CD4-positive, alpha-beta T cell treated with Interleukin-6 for 4 hours (primary cell): ENCODE measurements around the gene GLIPR2.
A peak's percentile ranks its signal among the peaks of the same experiment; 100 is the strongest.
"Not testable (repeated sequence)": the region's sequence is repeated elsewhere in the genome, so short reads cannot be mapped to it uniquely, and the experiment has no call there.

Experiments used
- DNase-seq: peaks from one replicate; pipeline ENCODE4 v3.0.0-alpha.2; 2020; ENCODE audit warnings: mixed read lengths

GLIPR2 gene

DNA sequence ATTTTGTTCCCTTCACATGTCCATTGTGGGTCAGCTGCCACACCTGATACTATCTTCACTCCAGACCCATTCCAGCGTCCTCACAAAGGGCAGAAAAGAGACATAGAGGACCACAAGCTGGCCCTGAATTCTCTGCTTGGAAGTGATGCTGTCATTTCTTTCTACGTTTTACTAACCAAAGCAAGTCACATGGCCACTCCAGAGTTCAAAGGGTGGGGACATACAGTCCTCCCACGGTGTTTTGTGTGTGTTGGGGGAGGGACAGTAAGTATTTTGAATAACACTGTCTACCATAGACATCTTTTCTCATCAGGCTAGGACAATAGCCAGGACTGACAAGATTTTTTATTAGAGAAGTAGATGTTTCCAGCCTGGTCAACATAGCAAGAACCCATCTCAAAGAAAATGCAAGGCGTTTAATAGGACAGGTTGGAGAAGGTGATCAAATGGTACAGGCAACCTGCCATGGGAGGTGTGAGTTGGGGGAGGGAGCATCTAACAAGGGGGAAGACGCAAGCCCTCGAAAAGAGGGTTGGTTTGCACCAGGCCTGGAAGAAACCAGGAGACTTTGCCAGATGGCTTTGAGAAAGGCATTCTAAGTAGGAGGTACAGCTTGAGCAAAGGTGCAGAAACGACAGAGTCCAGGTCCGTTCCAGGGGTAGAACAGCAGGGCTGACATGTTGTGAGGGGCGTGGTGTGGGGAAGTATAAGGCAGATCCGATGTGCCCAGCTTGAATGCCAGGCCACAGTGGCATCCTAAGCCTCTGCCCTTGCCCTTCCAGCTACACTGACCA is 11.3 kb upstream of the GLIPR2 start:
- no peak for DNase-seq

DNA sequence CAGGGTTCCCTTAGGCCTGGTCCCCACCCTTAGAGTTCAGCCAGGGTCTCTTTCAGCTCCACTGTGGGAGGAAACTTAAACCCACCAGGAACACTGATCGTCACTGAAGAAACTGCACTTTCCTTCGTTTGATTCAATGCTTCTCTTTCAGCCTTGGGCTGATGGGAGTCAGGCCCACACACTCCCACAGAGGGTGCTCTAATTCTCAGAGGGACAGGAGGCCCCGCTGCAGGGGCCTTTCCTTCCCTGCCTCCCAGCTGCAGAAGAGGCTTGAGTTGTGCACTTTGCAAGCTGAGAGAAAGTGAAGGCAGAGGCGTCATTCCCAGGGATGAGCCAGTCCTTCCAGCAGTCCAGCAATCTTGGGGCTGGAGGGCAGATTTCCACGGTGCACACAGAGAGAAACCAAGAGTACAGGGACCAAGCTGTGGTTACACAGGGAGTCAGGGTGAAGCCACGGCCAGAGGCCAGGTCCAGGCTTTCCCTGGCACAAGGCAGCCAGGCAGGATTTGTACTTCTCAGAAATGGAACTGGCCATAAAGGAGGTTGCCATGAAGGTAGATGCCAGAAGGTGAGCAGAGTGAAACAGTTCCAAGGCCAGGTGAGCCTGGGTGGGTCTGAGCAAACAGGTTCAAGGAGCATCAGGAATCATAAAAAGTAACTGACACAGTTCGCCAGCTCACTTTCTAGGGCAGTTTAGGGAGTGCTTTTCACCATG is 10.4 kb upstream of the GLIPR2 start:
- no peak for DNase-seq

DNA sequence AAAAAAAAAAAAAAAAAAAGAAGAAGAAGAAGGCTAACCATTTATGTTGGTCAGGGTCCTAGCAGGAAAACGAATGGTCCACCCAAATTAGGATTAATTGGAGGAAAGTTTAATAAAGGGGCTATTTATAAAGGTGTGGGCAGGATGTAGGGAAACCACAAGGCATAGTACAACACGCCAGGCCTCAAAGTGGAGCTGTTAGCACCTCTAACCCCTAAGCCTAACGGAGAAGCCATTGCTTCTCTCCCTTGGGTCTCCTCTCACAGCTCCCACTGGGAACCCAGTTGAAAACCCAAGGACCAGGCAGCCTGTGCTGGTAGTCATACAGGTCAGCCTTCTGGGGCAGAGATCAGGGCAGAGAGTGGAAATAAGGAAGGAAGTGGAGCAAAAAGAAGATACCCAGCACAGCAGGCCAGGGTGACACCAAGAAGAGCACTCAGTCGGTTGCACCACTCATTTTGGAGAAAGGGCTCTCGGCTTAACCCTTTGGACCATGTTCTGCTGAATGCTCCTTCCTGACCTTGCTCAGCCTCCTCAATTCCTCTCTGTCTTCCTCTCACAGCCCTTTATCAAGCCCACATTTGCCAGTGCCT is 8.8 kb upstream of the GLIPR2 start:
- no peak for DNase-seq

DNA sequence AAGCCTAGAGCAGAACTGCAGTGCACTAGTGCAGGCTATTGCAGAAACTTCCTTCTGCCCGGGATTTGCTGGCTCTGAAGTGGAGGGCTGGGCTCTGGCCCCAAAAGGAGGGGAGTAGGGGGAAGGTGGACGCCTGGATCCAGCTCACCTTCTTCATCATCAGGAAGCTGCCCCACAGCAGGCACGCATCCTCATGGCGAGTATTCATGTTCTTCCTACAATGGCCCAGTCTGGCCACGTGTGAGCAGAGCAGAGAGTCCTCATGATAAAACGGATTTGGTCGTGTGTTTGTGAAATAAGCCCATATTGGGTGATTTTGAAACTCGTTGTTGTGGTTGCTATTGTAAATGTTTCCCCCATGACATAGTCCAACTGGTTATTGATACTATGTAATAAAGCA is 8.2 kb upstream of the GLIPR2 start:
- DNase-seq: no peak

DNA sequence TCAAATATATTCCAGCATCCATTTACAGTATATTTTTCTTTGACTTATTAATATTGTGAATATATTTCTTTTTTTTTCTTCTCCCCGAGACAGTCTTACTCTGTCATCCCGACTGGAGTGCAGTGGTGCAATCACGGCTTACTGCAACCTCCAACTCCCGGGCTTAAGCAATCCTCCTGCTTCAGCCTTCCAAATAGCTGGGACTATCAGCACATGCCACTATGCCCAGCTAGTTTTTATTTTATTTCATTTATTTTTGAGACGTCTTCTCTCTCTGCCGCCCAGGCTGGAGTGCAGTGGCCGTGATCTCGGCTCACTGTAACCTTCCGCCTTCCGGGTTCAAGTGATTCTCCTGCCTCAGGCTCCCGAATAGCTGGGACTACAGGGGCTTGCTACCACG is 7.4 kb upstream of the GLIPR2 start:
- no peak for DNase-seq

DNA sequence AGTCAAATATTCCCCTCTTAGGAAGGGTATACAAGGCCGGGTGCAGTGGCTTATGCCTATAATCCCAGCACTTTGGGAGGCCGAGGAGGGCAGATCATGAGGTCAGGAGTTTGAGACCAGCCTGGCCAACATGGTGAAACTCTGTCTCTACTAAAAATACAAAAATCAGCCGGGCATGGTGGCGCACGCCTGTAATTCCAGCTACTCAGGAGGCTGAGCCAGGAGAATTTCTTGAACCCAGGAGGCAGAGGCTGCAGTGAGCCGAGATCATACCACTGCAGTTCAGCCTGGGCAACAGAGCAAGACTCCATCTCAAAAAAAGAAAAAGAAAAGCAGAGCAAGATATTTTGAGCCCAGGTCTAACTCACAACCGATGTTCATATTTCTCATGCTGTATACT is 4.9 kb upstream of the GLIPR2 start:
- not testable (repeated sequence) for DNase-seq

DNA sequence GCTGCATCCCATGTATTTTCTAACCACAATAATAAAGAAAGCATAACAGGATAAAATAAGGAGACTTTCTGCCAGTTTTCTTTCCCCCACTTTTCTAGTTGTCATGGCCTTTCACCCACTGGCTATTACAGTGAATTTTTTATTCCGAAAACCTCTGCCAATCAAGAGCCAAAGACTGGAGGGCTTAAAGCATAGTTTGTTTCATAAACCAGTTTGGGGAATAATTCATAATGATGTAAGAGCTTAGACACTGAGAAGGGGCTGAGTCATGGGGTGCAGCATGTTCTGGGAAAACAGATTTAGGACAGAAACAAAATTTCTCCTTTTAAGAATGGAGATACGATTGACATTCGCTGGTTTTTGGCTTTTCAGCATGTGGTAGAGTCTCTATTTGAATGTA is 4.4 kb upstream of the GLIPR2 start:
- DNase-seq: no peak

DNA sequence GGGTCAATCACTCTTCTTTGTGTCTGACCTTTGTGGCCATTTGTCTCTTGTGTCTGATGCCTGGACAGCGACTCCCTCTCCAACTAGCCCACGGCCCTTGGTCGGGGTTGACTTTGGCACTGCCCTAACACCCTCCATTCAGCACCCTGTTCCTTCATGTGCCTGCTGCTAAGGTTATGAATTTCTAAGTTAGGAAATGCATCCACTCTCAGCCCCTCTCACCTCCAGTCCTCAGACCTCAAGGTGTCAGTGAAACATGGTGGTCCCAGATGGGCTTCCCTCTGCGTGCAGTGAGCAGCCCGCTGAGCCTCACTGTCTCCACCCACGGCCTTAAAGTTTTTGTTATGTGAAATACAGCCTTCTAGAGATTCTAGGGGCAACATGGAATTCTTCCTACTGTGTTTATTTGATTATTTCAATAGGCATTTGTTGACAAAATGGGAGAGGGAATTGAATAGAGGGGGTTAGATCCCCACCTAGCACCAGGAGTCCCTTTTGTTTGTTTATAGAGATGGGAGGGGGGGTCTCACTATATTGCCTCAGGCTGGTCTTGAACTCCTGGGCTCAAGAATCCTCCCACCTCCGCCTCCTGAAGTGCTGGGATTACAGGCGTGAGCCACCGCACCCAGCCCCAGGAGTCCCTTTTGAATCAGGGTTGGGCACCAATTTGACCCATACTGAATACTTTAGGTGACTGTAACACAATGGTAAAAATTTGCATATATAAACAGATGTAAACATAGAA is 1.6 kb upstream of the GLIPR2 start:
- DNase-seq: no peak

DNA sequence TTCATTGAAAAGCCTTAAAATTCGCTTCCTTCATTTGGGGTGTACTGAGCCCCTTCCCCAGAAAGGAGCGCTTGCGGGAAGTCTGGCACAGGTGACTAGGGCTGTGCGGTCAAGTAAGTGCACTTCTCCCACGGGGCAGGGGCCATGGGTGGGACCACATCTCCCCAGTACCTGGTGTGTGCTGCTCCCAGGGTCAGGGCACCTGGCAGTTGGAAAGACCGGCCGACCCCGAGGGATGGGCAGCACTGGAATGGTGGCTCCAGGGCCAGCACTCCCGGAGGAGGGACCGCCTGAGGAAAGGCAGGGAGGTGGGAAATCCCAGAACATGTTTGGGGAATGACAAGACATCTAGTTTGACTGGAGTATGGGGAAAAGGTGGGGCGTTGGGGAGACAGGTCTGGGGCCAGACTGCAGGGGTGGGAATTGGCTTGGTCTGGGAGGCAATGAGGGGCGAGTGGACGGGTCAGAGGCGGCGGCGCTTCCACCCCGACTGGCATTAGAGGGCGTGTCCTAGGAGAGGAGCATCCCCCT is 727 bp upstream of the GLIPR2 start:
- no peak for DNase-seq

DNA sequence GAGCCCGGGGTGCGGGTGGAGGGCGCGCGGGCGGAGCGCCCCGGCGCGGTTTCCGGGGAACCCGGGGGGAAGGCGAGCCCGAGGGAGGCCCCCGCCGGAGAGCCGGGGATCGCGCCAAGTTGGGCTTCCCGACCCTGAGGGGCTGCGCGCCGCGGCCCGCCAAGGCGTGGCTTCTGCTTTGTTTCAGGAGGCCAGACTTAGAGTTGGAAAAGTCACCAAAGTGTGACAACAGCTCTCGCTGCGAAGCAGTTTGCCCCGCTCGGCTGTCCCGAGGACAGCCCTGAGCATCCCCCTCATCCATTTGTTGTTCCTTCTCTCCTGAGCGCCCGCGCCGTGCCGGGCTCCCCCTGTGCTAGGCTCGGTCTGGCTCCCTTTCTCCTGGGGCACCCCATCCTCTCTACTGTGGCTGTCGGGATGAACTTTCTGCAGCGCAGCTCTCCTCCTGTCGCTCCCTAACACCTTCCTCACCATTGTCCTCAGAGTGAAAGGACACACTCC is 410 bp downstream of the GLIPR2 start:
- DNase-seq: no peak

DNA sequence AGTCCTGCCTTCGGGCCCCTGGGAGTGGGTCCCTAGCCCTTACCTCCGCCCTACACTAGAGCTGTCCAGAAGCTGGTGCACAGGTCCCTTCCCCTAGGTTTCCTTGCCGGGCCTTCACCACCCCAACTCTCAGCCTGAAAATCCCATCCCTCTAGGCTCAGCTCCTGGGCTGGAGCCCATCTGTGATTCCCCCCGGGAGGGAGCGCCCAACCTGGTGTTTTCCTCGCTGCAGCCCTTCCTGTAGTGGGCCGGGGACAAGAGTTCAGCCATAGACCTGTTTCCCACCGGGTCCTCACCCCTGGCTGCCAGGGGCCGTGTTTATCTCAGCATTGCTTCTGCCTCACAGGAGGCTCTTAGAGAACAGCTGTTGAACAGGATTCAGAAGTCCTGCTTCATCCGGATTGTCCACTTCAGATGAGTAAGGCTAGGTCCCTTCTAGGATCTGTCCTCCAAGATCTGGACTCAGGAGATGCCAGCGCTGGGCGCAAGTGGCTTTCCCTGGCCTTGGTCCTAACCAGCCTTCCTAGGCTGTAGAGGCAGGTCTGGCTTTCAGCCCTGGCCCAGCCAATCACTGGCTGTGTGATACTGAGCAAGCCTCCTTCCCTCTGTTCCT is 965 bp downstream of the GLIPR2 start:
- no peak for DNase-seq

DNA sequence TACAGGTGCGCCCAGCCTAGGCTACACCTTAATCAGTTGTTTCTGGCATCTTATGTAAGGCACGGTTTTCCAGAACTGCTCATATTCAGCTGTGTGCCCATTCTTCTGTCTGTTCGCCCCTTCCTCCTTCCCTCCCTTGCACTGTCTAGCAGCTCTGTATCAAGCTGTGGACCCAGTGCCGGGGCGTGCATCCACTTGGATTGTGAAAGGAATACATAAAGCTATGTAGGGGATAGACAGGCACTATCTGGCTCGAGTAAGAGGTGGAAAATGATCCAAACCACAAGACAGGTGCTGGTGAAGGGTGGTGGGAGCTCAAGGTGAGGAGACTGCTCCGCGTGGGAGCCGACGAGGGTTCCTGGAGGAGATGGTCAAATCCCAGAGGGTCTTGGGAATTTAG is 2.0 kb downstream of the GLIPR2 start:
- no peak for DNase-seq

DNA sequence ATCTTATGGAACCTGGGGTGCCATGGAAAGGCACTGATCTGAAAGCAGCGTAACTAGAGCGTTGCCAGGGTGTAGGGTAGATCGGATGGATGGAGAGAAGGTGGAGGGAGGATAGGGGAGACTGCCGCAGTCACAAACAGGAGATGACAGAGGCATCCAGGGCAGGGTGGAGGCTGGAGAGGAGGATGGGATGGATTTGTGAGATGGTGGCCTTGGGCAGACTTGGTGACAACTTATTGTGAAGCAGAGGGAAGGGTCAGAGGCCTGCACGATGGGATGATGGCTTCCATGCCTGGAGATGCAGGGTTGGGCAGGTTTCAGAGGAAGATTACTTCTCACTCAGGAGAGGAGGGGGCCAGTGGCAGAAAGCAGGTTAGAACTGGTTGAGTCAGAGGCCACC is 2.4 kb downstream of the GLIPR2 start:
- no peak for DNase-seq

DNA sequence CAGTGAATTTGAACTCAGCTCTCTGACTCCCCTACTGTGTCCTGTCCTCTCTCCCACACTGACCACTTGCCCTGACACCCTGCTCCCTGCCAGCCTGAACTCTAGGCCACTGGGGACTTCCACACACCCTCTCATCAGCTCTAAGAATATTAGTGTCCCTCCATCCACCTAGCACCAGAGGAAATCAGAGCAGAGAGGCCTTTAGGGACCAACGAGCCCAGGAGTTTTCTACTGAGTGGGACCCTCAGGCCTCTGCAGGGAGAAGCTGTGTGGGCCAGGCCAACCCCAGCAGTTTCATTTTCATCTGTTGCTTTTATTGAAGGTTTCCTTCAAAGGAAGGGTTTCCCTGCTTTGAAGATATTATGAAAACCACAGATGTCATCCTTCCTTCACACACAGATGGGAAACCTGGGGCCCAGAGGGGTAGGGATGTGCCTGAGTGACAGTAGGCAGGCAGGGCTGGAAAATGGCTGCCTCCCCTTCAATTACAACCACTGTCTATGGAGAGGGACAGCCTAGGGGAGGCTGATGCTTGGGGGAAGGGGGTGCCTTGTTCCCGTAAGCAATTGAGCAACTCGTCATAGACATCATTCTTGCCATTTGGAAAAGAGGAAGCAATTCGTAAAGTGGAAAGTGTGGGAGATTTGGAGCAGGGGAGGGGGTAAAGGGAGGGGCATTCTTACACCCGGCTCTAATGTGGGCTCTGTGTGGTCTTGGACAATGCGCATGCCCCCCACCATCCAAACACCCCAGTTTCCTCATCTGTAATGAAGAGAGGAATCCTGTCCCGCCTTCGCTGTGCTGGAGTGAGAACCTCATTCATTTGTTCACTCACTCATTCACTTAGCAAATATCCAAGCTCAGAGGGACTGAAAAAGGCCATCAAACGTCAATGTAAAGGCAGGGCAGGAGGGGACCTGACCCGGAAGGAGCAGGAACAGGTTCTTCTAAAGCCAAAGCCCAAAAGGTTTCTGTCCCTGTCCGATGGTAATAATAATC is 3.9 kb downstream of the GLIPR2 start:
- DNase-seq: peak; percentile 61

DNA sequence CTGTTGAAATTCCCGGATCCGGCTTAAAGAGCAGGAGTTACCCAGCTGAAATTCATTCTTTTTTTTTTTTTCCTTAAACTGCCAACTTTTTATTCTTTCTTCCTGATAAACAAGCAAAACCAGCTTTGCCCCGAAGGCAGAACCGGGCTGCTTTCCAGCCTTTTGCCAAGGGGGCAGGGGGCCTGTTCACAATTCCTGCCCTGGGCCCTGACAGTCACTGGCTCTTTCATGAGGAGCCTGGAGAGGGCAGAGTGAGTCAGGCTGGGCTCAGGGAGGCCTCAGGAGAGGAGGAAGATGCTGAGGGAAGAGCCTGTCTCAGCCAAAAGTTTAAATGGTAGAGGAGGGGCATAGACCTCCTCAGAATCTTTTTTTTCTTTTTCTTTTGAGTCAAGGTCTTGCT is 4.8 kb downstream of the GLIPR2 start:
- no peak for DNase-seq

DNA sequence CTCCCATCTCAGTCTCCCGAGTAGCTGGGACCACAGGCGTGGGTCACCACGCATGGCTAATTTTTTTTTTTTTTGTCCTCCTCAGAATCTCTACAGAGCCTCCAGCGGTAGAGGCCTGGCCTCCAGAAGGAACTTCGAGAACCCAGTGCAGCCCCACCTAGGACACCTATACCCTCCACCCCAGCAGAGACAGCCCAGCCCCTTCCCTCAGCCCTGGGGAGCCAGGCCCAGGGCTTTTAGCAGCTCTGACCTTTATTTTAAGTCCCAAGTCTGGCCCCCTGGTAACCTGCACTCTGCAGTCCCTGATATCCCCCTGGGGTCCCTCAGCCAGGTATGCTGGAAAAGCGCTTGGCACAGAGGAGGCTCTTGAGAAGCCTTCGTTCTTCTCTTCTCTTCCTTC is 5.2 kb downstream of the GLIPR2 start:
- no peak for DNase-seq

DNA sequence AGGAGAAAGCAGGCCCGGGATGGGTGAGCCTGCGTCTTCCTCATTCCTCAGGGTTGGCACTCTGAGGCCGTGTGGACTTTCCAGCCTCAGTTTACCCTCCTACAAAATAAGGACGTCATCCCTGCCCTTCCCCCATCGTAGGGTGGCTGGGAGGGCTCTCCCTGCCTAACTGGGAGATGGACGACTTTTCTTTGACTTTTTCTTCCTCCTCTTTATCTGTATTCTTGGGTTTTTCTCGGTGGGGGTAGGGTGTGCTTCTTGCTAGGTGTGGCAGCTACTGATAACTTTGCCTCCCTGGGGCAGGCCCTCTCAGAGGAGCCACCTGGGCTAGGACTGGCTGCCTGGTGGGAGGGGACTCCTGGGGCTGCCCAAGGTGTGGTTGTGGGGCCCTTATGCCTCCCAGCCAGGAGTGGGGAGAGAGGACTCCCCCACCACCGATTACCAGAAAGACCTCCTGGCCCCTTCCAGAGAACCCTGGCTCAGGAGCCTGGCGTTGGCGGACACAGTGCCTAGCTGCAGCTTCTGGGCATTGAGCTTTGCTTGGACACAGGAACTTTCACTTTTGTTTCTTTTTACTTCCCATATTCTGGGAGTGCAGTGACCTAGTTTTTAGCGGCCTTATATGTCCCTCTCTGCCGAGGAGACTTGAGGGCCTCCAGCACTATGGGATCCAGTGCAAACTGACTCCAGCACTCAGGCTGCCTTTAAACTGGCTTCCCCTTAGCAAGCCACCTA is 6.1 kb downstream of the GLIPR2 start:
- DNase-seq: no peak

DNA sequence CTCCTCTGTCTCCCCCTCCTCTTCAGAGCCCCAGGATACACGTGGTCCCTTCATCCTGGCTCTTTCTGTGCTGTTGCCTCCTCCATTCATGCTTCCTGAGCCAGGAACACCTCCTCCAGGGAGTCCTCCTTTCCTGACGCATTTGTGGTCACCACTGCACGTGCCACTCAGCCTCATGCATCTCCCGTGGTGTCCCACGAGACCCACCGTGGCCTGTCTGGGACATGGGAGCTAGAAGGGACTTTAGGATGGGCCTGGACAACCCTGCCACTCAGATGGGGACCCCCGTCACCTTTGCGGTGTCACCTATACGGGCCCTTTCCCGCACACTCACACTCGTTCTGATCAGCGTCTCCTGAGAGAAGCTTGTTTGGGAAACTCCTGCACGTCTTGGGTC is 6.7 kb downstream of the GLIPR2 start:
- DNase-seq: no peak

DNA sequence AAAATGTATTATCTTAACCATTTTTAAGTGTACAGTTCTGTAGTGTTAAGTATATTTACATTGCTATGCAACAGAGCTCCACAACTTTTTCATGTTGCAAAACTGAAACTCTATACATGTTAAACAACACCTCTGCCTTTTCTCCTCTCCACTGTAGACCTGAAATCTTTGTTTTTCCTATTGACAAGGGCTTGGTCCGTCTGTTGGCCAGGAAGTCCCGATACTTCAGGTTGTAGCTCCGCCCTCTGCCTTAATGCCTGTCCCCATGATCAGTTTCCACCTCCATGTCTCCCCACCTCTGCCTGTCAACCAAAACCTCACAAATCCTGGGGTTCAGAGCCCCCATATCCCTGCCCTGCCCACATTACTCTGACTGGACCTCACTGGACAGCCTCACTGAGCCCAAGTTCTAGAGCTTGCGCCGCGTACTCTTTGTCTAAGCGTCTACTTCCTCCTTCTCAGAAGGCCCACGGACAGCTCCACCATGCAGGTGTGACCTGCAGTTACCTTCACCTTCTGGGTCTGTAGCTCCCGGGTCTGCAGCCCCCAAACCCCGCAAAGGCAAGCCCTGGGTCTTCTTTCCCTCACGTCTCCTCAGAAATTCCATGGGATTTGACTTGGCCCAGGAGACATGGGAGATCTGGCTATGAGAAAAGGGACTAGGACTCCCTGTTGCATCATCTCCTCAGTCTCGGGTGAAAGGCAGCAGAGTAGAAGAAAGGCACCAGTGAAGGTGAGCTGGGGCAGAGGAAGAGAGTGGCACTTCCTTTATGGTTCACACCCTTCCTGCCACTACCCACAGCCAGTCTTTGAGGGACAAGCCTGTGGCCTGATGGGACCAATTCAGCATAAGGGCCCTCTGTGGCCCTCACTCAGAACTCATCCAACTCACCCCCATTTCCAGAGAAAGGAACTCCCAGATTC is 8.0 kb downstream of the GLIPR2 start:
- DNase-seq: peak; percentile 37
